ENCODE results near the gene STK4. TPM values are rescaled to one million over a fixed set of nuclear protein-coding genes. Genes with fewer than 3 reads are reported as not detected.

STK4 gene
- total and polyA plus RNA-seq, 2 of the 8 experiments (the other 6 are each of a cell fraction or from before 2014, with no cell fraction given) = 12.0 to 34.3 TPM

- no peak for TF ChIP-seq SP4 (IDR thresholded peaks at IDR 0.05; ENCODE audit: low read length)
These were observed 139.0 kb downstream of the STK4 start (continued) for GRCh38 chr20:45105317-45105716.

Data from H1 (cell line).